ENCODE data around the gene TMEM95.
A peak's percentile ranks its signal among the peaks of the same experiment; 100 is the strongest.
"Not testable (repeated sequence)": the region's sequence is repeated elsewhere in the genome, so short reads cannot be mapped to it uniquely, and the experiment has no call there.

TMEM95 gene

GRCh38 chr17:7323731-7324437 is 31.1 kb upstream of the TMEM95 start:
- peak; percentile 50 for DNase-seq (ENCODE audit: low spot score)

GRCh38 chr17:7324438-7324779 is 30.5 kb upstream of the TMEM95 start:
- no peak for DNase-seq (ENCODE audit: low spot score)

GRCh38 chr17:7325031-7325528 is 29.9 kb upstream of the TMEM95 start:
- DNase-seq (ENCODE audit: low spot score): no peak

- DNase-seq (ENCODE audit: low spot score): no peak
These were observed 28.8 kb upstream of the TMEM95 start for GRCh38 chr17:7326186-7326585.

- DNase-seq (ENCODE audit: low spot score): no peak
These were observed 27.9 kb upstream of the TMEM95 start for GRCh38 chr17:7327056-7327455.

GRCh38 chr17:7327501-7327900 is 27.5 kb upstream of the TMEM95 start:
- DNase-seq (ENCODE audit: low spot score): no peak

- DNase-seq (ENCODE audit: low spot score): no peak
These were observed 26.9 kb upstream of the TMEM95 start for GRCh38 chr17:7328009-7328408.

- DNase-seq (ENCODE audit: low spot score): peak; percentile 43
These were observed 26.0 kb upstream of the TMEM95 start, which contains the start of gene NEURL4 for GRCh38 chr17:7328840-7329373. Gene NEURL4 (minus strand): TSS chr17:7329335. CDS start chr17:7329312, 23 bp downstream.

- DNase-seq (ENCODE audit: low spot score): peak; percentile 98
These were observed 25.5 kb upstream of the TMEM95 start for GRCh38 chr17:7329374-7329996.

- DNase-seq (ENCODE audit: low spot score): peak; percentile 82
These were observed 24.8 kb upstream of the TMEM95 start for GRCh38 chr17:7329997-7330637.

- DNase-seq (ENCODE audit: low spot score): no peak
These were observed 24.3 kb upstream of the TMEM95 start for GRCh38 chr17:7330638-7331015.

- no peak for DNase-seq (ENCODE audit: low spot score)
These were observed 22.8 kb upstream of the TMEM95 start for GRCh38 chr17:7332111-7332510.

- DNase-seq (ENCODE audit: low spot score): not testable (repeated sequence)
These were observed 22.3 kb upstream of the TMEM95 start for GRCh38 chr17:7332600-7333069.

GRCh38 chr17:7334938-7335538 is 19.9 kb upstream of the TMEM95 start:
- no peak for DNase-seq (ENCODE audit: low spot score)

- DNase-seq (ENCODE audit: low spot score): not testable (repeated sequence)
These were observed 19.2 kb upstream of the TMEM95 start for GRCh38 chr17:7335765-7336164.

- DNase-seq (ENCODE audit: low spot score): no peak
These were observed 18.4 kb upstream of the TMEM95 start, which contains the start of gene ACAP1 for GRCh38 chr17:7336240-7337175. Gene ACAP1 (plus strand): TSS chr17:7336529. CDS start chr17:7336735, 206 bp downstream.

- not testable (repeated sequence) for DNase-seq (ENCODE audit: low spot score)
These were observed 17.4 kb upstream of the TMEM95 start for GRCh38 chr17:7337600-7337999.

- no peak for DNase-seq (ENCODE audit: low spot score)
These were observed 14.8 kb upstream of the TMEM95 start for GRCh38 chr17:7340179-7340578.

- DNase-seq (ENCODE audit: low spot score): no peak
These were observed 13.1 kb upstream of the TMEM95 start for GRCh38 chr17:7341842-7342241.

- no peak for DNase-seq (ENCODE audit: low spot score)
These were observed 11.7 kb upstream of the TMEM95 start for GRCh38 chr17:7343250-7343649.

All from RKO (cell line).